GM19395 (cell line): ENCODE results near the gene PTPN14.
"Not testable (repeated sequence)": the region's sequence is repeated elsewhere in the genome, so short reads cannot be mapped to it uniquely, and the experiment has no call there.

Source experiments
- ATAC-seq: cut with Tn5 transposase; IDR thresholded peaks from one replicate; pipeline ENCODE4 v1.9.1; 2021; ENCODE audit warnings: mild to moderate bottlenecking, moderate library complexity; ENCODE audit not compliant: unreplicated experiment

Gene PTPN14

GRCh38 chr1:214542275-214543199 lies 8.9 kb downstream of the PTPN14 start:
- no peak for ATAC-seq

DNA sequence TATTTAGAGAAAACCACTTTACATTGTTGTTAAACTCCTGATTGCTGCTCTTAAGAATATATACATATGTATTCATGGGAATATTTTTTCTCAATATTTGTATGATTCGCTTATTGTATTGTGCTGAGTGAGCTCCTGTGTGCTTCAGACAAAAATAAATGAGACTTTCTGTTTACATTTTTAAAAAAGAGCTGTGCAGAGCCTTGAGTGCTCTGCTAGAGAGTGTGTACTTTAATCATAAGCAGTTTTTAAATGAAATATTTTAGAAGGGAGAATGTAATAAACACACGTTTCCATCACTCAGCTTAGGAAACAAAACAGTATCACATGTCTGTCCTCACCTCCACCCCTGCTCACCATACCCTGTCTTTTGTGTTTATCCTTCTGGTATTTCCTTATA lies 9.7 kb downstream of the PTPN14 start:
- ATAC-seq, result no peak

GRCh38 chr1:214541206-214541605 lies 10.2 kb downstream of the PTPN14 start:
- ATAC-seq, result no peak

- ATAC-seq, result no peak
Observed at GRCh38 chr1:214540324-214540723, 11.1 kb downstream of the PTPN14 start.

DNA sequence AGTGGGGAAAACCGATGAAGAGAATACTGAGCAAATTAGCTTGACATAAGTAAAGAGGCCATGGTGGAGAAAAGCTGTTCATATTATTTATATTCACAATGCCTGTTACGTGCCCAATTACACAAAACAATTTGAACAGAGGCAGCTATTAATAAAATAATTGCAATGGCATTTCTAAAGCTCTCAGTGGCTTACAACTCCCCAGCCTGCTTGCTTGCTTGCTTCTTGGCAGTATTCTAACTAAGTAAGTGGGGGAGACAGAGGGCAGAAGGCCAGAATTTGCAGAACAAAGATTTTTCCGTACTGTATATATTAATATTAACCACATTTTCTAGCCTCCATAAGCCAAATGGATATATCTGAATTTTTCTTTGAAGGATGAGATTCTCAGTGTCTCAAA lies 12.9 kb downstream of the PTPN14 start:
- ATAC-seq, result no peak

GRCh38 chr1:214537872-214538473 lies 13.4 kb downstream of the PTPN14 start:
- no peak for ATAC-seq

GRCh38 chr1:214537219-214537618 lies 14.2 kb downstream of the PTPN14 start:
- no peak for ATAC-seq

- no peak for ATAC-seq
Observed at GRCh38 chr1:214532070-214532469, 19.3 kb downstream of the PTPN14 start.

GRCh38 chr1:214525535-214526019 lies 25.8 kb downstream of the PTPN14 start:
- peak; percentile 81 for ATAC-seq

GRCh38 chr1:214524824-214525223 lies 26.6 kb downstream of the PTPN14 start:
- no peak for ATAC-seq

GRCh38 chr1:214523124-214523824 lies 28.1 kb downstream of the PTPN14 start:
- ATAC-seq, result no peak

- ATAC-seq, result not testable (repeated sequence)
Observed at GRCh38 chr1:214521458-214521857, 29.9 kb downstream of the PTPN14 start.

DNA sequence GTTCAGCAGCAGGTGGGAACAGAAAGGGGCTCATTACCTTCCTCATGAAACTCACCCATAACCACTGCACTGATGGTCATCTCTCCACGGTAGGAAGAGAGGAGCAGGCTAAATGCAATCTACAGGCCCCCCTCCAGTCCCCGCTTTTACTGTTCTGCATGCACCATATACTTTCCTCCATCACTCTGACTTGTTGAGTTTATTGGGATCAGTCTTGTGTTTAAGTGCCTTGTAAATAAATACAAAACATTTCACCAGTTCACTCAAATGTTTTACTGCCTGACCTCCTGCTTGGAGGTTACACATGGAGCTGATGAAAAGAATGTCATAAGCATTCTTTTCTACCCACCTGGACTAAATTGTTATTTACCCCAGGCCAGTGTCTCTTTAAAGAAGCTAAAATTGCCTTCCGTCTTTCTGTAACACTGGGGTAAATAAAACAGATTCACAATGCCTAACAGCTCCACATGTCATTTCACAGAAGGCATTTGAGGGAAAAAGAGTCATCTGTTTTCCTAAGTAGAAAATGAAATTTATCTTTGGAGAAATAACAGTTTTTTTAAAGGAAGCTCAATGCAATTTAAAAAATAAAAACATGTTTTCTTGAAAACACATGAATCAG lies 30.7 kb downstream of the PTPN14 start:
- no peak for ATAC-seq

DNA sequence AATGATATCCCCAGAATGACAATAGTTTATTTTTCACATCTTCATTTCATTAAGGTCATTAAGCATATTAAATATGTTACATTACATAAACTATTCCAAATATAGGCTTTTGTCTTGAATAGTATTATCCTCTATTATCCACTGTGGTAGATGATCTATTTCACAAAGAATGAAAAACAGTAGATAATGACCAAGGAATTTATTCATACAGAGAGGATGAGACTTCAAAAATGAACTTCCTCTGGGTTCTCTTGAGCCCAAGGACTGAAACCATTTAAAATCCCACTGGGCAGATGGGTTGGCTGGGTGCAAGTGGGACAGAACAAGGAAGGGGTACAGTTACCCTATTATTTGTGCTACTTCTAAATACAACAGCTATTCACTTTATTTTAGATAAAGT lies 33.0 kb downstream of the PTPN14 start:
- ATAC-seq, result no peak

DNA sequence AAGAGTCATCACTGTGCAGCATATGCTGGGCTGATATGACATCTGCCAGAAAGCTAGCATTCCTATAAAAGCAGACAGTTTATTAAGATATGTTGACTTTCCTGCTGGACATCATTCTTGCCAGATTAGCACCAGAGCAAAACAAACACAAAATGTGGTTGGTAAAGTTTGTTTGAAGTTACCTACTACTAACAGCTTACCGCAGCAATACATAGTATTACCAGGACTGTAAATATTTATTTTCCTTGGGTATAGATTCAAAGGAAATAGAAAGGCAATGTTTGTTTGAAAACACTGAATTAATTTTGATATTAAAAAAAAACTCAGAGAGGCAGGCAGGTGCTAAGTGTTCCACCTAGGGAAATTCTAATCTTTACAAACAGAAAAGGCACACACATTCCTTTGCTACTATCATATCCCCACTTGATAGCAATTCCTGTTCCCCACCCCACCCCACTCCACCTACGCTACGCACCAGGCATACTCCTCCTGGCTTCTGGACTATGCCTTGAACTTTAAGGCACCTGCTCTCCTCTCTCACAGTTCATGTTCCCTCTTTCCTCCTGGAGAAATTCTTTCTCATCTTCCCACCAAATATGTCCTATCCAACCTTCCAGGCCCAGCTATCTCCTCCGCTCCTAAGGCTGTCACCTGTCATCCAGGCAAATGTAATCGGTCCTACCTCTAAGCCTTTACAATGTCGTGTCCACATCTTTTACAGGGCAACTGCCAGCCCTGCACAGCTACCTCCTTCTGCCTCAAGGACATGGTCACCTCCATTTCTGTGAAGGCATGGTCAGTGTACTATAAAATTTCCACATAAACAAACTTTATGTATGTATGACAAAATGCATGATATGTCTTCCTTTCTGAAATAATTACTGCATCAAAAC lies 34.7 kb downstream of the PTPN14 start:
- no peak for ATAC-seq

- no peak for ATAC-seq
Observed at GRCh38 chr1:214515544-214516433, 35.6 kb downstream of the PTPN14 start.

DNA sequence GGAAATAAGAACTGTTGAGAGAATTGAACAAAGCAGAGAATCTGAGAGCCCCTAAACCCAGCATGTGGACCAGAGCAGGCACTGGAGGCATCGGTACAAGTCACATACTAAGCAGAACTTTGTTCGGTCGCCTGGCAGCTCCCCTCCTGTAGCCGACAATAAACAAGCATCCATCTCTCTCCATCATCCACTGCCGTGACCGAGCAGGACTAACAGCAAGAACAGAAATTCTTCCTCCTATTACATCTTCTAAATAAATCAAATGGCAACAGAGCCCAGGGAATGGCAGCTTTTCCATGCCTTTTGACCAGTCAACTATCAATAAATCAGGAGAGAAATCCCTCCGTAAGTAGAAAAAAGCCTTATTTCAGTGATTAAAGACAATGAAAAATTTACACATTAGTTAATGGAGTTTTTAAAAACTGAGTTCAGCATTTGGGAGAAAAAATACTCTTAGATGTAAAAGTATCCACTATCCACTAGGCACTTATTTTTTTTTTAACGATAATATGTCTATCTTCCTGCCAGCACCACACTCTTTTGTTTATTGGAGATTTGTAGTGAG lies 36.5 kb downstream of the PTPN14 start:
- no peak for ATAC-seq

GRCh38 chr1:214514032-214514818 lies 37.2 kb downstream of the PTPN14 start:
- no peak for ATAC-seq
